ENCODE data around the gene PLCB1. TPM values are rescaled to one million over a fixed set of nuclear protein-coding genes. Genes with fewer than 3 reads are reported as not detected.

The PLCB1 gene
- total RNA-seq, 4 donors from 2014 or later, result 7.2 to 28.1 (median 9.6) TPM

DNA sequence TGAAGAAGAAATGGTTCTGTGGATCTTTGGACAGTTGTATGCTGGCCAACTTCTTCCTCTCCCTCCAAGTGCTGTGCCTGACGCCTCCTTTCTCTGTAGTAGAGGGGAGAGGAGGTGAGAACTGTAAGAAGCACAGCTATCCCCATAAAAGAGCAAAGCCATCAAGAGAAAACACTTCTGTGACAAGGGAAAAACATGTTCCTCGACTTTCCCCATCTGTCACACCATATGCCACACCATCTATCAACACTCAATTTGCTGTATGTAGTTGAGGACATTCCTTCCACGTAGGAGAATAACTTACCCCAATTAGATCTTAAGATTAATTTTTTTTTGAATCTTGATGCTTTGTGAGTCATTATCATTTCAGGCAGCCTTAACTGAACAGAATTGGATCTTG lies 780.7 kb downstream of the PLCB1 start:
- Histone ChIP-seq H3K4me1 (no peaks in the 10 kb centered on the region), H3K4me3 (no peak overlapping the region), H3K27ac (no peak overlapping the region), H3K9me3 (no peaks in the 10 kb centered on the region), H3K36me3 (no peaks in the 10 kb centered on the region), H3K27me3 (no peaks in the 10 kb centered on the region)
- TF ChIP-seq, protein P1, sequence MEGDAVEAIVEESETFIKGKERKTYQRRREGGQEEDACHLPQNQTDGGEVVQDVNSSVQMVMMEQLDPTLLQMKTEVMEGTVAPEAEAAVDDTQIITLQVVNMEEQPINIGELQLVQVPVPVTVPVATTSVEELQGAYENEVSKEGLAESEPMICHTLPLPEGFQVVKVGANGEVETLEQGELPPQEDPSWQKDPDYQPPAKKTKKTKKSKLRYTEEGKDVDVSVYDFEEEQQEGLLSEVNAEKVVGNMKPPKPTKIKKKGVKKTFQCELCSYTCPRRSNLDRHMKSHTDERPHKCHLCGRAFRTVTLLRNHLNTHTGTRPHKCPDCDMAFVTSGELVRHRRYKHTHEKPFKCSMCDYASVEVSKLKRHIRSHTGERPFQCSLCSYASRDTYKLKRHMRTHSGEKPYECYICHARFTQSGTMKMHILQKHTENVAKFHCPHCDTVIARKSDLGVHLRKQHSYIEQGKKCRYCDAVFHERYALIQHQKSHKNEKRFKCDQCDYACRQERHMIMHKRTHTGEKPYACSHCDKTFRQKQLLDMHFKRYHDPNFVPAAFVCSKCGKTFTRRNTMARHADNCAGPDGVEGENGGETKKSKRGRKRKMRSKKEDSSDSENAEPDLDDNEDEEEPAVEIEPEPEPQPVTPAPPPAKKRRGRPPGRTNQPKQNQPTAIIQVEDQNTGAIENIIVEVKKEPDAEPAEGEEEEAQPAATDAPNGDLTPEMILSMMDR (IDR thresholded peaks at IDR 0.05), result no peak
- no peak for TF ChIP-seq POLR2A (IDR thresholded peaks at IDR 0.05)
- no peak for DNase-seq

DNA sequence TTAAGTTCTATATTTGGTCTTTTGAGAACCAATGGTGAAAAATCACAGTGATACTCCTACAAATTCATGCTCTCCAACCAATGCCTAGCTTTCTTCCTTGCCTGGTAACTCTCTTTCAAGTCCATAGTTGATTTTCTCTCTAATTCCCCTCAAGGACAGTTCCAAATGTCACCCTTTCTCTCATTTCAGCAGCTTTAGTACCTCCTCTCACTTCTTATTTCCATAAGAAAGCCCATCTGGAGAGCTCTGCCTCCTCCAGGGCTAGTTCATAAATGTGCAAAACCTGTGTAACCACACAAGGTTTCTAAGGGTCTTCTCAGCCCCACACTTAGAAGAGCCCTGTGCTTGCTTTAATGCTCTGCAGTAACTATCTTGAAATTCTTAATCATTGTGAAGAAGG lies 781.4 kb downstream of the PLCB1 start:
- Histone ChIP-seq H3K27ac (no peak overlapping the region), H3K9me3 (no peaks in the 10 kb centered on the region), H3K36me3 (no peaks in the 10 kb centered on the region), H3K4me3 (no peak overlapping the region), H3K4me1 (no peaks in the 10 kb centered on the region), H3K27me3 (no peaks in the 10 kb centered on the region)
- no peak for TF ChIP-seq POLR2A (IDR thresholded peaks at IDR 0.05)
- TF ChIP-seq, protein P1 (IDR thresholded peaks at IDR 0.05), result no peak
- DNase-seq, result no peak

DNA sequence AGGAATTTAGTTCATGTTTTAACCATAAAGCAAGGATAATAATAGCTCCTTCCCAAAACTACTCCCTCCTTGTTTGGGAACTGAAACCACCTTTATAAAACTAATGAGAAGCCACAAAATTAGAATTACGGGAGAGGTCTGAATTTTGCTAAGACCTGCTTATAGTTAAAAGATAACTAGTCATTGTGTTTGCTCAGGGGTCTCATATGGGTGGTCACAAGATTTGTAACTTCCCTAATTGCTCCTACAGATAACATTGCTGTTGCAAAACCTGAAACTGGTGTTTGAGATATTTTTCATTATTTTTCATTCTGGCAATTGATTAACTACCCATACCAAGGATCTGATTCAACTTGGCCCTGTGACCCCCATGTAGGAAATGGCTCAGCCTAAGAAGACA lies 782.4 kb downstream of the PLCB1 start:
- no peak overlapping the region for H3K4me3 ChIP-seq
- no peaks in the 10 kb centered on the region for H3K27me3 ChIP-seq
- TF ChIP-seq POLR2A (IDR thresholded peaks at IDR 0.05), result no peak
- TF ChIP-seq, protein P1 (IDR thresholded peaks at IDR 0.05), result no peak
- no peaks in the 10 kb centered on the region for H3K36me3 ChIP-seq
- no peak for DNase-seq
- no peaks in the 10 kb centered on the region for H3K4me1 ChIP-seq
- no peak overlapping the region for H3K27ac ChIP-seq
- H3K9me3 ChIP-seq, result no peaks in the 10 kb centered on the region

DNA sequence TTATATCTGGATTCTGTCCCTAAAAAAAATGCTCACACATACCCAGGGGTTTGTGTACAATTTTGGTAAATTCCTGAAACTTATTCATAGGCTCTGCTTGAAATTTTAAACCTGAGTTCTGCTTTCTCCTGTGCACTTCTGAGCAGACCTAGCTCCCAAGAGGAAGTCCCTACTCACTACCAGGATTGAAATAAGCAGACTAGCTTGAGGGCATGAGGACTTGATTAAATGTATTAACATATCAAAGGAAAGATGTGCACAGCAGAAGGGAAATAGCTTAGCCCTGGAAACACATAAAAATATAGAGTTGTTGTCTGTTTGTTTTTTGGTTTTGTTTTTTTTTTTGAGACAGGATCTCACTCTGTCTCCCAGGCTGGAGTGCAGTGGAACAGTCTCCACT lies 785.0 kb downstream of the PLCB1 start:
- no peak overlapping the region for H3K27ac ChIP-seq
- no peak for DNase-seq
- H3K27me3 ChIP-seq, result no peaks in the 10 kb centered on the region
- no peaks in the 10 kb centered on the region for H3K9me3 ChIP-seq
- TF ChIP-seq, protein P1 (IDR thresholded peaks at IDR 0.05), result no peak
- no peak for TF ChIP-seq POLR2A (IDR thresholded peaks at IDR 0.05)
- no peaks in the 10 kb centered on the region for H3K4me1 ChIP-seq
- no peaks in the 10 kb centered on the region for H3K36me3 ChIP-seq
- H3K4me3 ChIP-seq, result no peak overlapping the region

DNA sequence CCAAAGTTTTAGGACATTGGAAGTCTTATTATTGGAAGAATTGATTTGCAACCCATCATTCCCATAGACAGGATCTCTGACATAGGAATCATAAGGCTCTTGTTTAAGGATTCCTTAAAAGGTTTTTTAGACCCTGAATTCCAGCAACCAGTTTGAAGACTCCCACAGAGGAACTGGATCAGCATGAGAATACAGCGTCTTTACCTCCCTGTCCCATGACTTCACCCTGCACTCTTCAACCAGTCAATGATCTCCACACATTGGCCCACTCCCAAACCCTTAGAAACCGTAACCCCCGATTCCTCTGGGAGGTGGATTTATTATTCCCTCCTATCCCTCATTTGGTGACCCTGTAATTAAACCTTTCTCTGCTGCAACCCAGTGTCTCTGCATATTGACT lies 786.1 kb downstream of the PLCB1 start:
- no peak overlapping the region for H3K4me3 ChIP-seq
- no peak for DNase-seq
- TF ChIP-seq POLR2A (IDR thresholded peaks at IDR 0.05), result no peak
- TF ChIP-seq, protein P1 (IDR thresholded peaks at IDR 0.05), result no peak
- no peaks in the 10 kb centered on the region for H3K9me3 ChIP-seq
- H3K4me1 ChIP-seq, result no peaks in the 10 kb centered on the region
- H3K36me3 ChIP-seq, result no peaks in the 10 kb centered on the region
- no peaks in the 10 kb centered on the region for H3K27me3 ChIP-seq
- no peak overlapping the region for H3K27ac ChIP-seq

DNA sequence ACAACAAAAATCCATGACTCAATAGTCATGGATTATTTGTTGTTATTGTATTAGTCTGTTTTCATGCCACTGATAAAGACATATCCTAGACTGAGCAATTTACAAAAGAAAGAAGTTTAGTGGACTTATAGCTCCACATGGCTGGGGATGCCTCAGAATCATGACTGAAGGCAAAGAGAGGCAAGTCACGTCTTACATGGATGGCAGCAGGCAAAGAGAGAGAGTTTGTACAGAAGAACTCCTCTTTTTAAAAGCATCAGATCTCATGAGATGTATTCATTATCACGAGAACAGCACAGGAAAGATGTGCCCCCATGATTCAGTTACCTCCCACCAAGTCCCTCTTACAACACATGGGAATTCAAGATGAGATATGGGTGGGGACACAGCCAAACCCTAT lies 792.5 kb downstream of the PLCB1 start:
- H3K27me3 ChIP-seq, result no peaks in the 10 kb centered on the region
- H3K36me3 ChIP-seq, result no peaks in the 10 kb centered on the region
- H3K4me3 ChIP-seq, result no peak overlapping the region
- DNase-seq, result no peak
- H3K27ac ChIP-seq, result no peak overlapping the region
- H3K9me3 ChIP-seq, result no peaks in the 10 kb centered on the region
- H3K4me1 ChIP-seq, result no peaks in the 10 kb centered on the region
- no peak for TF ChIP-seq POLR2A (IDR thresholded peaks at IDR 0.05)
- TF ChIP-seq, protein P1 (IDR thresholded peaks at IDR 0.05), result no peak

Measured in Peyer's patch (tissue), 4 donors.